HG03159 (cell line): Measurements from ENCODE around the gene KIAA1191.

ENCODE experiments used
- ATAC-seq: cut with Tn5 transposase; IDR thresholded peaks from one replicate; pipeline ENCODE4 v1.9.1; 2021; ENCODE audit warnings: mild to moderate bottlenecking, moderate library complexity; ENCODE audit not compliant: unreplicated experiment

The KIAA1191 gene

GRCh38 chr5:176389135-176390123 is 27.9 kb upstream of the KIAA1191 start:
- peak; percentile 28 for ATAC-seq

DNA sequence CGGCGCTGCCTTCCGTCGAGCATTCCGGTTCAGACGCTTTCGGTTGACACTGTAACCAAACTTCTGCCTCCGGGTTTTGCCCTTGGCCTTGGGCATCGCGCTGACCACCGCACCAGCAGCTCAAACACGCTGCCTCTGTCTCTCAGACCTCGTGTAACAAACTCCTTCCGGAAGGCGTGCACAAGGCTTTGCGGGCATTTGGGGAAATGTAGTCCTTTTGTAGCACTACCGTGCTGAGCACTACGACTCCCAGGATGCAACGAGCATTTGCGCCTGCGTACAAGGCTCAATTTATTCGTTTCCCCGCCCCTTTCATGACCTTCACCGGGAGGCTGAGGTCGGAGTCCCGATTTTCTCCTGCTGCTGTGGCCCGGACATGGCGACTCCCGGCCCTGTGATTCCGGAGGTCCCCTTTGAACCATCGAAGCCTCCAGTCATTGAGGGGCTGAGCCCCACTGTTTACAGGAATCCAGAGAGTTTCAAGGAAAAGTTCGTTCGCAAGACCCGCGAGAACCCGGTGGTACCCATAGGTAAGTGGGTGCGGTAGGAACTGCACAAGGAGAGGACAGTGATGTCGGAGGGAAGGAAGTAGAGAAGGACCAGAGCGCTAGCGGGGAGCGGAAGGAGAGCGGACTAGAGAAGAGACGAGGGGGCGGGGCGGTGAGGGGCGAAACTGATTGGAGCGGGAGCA is 27.0 kb upstream of the KIAA1191 start, which contains the start of the genes HIGD2A and NOP16:
Gene HIGD2A (plus strand): TSS at position 308 of the 691 bp plus-strand sequence. CDS start 69 bp downstream, at position 377.
Gene NOP16 (minus strand): TSS at position 155 of the 691 bp plus-strand sequence. CDS start 59 bp downstream, at position 96.
- ATAC-seq, result peak; percentile 89

- no peak for ATAC-seq
Observed at GRCh38 chr5:176388003-176388443, 26.5 kb upstream of the KIAA1191 start.

GRCh38 chr5:176387384-176387925 is 25.9 kb upstream of the KIAA1191 start:
- ATAC-seq, result no peak

DNA sequence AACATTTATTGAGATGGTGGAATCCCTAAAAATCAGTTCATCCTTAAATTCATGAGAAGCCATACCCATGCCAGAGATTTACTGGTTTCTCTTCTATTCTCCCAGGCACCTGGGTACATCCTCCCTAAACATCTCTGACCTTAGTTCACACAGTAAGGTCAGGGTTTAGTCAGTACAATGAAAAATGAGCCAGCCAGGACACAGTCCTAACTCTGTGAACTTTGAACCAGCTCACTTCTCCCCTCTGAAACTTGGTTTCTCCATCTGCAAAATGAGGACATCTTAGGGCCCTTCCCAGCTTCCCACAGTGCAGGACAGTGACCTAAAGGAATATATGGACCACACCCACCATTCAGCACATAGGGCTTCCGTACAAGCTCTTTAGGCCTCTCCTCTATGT is 24.9 kb upstream of the KIAA1191 start:
- ATAC-seq, result no peak

DNA sequence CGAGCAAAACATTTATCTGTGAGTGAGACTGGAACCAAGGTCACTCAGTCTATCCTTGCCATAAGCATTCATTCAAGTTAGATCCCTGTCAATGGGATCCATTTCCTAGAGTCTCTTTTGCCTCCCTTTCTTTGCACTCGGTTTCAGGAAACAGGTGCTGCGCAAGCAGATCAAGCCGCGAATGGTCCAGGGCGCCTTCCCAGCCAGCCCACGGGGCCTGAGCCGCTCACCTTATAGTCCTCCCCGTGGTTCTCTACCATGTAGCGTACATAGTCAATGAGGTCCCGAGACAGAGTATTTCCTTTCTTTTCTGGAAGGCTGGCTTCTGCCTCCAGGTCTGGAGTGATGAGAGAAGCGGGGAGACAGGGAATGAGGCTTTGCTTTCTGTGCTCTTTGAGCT is 23.4 kb upstream of the KIAA1191 start:
- no peak for ATAC-seq

DNA sequence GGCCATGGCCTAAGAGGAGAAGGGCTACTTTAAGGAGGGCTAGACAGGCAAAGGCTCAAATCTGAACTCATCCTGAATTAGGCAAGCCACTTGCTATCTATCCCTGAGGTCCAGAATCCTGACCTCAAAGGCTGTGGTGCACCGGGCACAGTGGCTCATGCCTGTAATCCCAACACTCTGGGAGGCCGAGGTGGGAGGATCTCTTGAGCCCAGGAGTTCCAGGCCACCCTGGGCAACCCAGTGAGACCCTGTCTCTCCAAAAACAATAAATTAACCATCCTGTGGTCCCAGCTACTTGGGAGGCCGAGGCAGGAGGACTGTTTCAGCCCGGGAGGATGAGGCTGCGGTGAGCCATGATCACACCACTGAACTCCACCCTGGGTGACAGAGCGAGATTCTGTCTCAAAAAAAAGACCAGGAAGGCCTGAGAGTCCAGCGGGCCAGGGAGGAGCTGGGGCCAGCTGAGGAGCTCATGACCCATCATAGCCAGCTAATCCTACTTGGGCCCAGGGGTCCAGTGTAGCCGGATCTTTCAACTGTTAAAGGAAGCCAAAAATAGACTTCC is 22.9 kb upstream of the KIAA1191 start:
- no peak for ATAC-seq

- ATAC-seq, result no peak
Observed at GRCh38 chr5:176383961-176384360, 22.4 kb upstream of the KIAA1191 start.

DNA sequence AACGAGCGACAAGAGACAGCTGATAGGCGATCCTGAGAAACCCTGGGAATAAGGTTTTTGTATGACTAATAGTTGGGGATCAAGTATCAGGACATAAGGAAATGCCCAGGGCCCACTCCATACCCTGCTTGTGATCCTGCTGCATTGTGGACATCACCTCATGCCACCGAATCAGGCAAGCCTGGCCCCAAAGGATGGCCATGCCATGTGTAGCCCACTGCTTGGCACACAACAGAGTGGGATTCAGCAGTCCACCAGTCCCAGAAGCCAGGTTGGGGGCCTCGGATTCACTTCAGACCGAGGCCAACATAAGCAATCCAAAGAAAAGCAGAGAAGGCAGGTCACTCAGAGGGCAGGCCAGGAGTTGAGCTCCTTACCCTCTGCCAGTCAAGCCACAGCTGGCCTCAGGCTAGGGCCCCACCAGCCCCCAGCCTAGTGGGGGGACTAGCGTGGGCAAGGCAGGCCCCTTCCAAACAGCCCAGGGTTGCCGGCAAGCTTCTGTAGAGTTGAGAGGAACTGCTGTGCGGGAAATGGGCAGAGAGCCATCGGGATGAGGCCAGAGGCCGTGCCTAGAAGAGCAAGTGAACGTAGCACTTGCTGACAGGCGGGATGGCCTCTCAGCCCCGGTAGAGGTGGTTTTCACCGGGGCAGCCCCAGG is 21.8 kb upstream of the KIAA1191 start:
- no peak for ATAC-seq

DNA sequence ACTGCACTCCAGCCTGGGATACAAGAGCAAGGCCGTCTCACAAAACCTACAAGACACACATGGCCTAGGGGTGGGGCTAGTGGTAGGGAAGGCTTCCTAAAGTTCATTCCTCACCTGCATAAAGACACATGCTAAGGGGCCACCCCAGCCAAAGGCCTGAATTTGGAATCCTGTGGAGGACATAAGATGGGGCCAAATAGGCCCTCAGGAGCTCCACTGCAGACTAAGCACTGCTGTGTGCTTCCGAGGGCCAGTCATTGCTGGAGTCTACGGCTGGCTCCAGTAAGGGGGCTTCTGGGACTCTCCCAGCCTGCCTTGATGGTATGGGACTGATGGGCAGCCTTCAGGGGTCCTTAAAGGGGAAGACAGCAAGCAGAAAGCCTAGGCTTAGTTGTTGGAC is 21.2 kb upstream of the KIAA1191 start:
- no peak for ATAC-seq

DNA sequence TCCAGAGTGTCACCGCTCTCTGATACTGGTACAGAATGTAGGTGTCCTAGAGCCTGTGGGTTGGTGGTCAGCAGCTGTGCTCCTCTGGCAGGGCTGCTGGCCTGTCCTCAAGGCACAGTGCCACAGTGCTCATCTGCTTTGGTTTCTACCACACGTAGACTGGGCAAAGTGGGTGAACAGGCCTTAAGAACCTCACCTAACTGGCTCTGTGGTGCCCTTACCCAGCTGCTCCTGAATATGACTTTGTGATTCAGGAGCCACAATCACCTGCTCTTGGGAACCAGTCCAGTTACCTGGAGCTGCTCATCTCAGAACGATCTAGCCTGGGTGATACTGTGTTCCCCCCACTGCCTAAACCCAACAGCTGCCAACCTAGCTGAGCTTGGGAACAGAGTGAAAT is 20.4 kb upstream of the KIAA1191 start:
- ATAC-seq, result no peak

DNA sequence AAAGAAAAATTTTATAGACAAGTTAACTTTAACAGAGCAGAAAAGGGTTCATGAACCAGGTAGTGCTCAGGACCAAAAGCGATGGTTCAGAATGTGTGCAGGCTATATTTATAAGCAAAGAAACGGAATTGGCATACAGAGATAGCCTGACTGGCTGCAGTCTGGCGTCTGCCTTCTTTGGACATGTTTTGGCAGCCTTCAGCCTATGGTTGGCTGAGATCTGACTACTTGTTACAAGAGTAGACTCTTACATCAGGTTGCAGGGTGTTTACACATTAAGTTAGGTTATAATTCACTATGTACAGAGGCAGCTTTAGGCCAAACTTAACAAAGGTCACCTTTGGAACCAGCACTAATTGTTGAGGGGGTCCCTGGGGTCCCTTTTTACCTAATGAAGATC is 19.9 kb upstream of the KIAA1191 start:
- no peak for ATAC-seq

DNA sequence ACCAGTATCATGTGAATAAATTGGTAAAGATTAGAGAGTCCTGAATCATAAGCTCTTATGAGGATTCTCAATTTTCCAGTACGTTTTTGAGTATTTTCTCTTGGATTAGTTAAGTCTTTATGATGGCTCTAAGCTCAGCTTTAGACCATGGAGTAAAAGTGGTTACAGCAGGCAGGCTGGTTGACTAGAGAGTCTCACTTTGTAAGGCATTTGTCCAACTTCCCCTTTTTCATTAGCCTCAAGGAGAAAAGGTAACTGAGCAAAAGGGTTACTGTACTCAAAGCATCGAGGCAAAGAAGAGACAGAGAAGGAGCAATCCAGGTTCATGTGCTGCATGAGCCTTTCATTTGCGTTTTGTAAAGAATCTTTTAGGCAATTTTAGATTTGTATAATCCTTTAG is 18.3 kb upstream of the KIAA1191 start:
- peak; percentile 73 for ATAC-seq

DNA sequence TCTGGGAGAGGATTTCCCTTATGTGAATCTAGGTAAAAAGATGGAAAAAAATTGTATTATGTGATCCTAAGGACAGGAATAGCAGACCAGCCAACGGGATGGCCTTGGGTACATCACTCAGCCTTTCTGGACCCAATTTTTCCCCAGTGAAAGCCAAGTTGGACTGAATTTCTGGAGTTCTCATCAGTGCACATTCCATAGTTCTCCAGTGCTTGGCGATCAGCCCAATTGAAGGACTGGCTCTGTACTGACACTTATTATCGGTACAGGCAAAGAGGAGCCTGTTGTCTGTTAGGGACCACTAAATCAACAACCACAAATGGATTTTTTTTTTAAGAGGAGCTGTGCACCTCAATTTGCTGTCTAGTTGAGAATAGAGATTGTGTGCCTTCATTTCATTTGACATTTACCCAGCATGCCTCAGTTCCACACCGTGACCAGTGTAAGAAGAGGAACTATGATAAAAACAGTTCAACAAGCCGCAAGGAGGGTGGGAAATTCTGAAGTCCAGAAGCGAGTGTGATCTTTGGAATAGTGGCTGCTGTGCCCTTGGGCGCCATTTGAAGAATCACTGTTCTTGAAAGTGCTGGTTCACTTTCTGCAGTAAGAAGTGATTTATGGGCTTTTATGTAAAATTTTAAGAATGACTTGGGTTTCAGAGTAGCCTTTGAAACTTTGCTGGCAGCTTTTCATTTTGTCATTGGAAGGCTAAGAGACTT is 11.7 kb upstream of the KIAA1191 start:
- no peak for ATAC-seq

DNA sequence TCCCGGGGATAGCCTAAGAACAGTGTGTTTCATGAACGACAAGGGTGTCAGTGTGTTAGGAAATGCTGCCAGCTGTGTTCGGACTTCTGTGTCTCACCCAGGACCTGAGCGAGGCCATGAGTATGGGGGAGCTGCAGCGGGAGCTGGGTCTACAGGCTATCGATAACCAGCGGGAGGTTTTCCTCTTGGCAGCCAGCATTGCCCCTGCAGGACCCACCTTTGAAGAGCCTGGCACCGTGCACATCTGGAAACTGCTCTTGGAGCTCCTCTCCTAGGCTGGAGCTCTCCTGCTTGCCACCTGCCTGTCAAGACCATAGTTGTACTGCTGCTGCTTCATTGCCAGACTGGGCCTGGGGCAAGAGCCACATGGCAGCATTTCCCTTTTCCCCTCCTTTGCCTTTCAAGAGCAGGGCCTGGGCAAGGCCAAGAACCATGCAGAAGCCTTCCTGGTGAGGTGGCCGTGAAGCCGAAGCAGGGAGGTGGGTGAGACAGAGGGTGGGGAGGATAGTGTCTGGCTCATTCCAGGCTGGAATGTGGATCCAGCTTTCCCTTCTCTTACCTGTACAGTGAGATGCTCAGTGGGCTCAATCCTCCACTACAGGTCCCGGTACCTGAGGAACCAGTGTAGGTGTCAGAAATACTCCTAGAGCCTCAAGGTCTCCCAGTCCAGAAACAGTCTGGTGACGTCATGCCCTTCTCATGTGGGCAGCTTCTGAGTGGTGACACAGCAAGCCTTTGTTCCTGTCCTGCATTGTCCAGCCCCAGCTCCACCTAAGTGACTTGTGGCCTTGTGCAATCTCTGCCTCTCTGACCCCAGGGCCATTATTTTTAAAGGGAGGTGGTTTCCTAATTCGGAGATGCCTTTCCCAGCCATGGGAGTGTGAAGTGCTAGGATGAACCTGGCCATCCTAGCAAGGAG is 10.3 kb upstream of the KIAA1191 start:
- ATAC-seq, result no peak

GRCh38 chr5:176369934-176370711 is 8.6 kb upstream of the KIAA1191 start:
- no peak for ATAC-seq

- ATAC-seq, result no peak
Observed at GRCh38 chr5:176368726-176369125, 7.2 kb upstream of the KIAA1191 start.
